Measurements from ENCODE around the gene FRK. TPM values are rescaled to one million over a fixed set of nuclear protein-coding genes. Genes with fewer than 3 reads are reported as not detected.
A peak's percentile ranks its signal among the peaks of the same experiment; 100 is the strongest.

The FRK gene
- total RNA-seq (not detected), polyA plus RNA-seq (not detected)

GRCh38 chr6:116060572-116061283 lies at the start of gene FRK:
FRK (minus strand) TSS chr6:116060891; CDS start chr6:116060311, 580 bp downstream.
- Histone ChIP-seq H3K4me3 (ENCODE audit: low read depth, low read length) (no peak within 1 kb of the TSS), H3K9me3 (ENCODE audit: control insufficient read depth in 2 of 2, low read length in 2 of 2) (no peaks in the 10 kb centered on the region), H3K27me3 (ENCODE audit: control insufficient read depth, insufficient read depth, low read length) (peaks cover 2% of the 10 kb centered on the region), H3K4me1 (ENCODE audit: control insufficient read depth, insufficient read depth, low read length, poor library complexity, severe bottlenecking) (no peaks in the 10 kb centered on the region), H3K27ac (ENCODE audit: insufficient read depth, low read length, poor library complexity, severe bottlenecking) (no peak within 1 kb of the TSS), H3K36me3 (ENCODE audit: control insufficient read depth, insufficient read depth, low read length) (no peaks in the 10 kb centered on the region)
- peaks cover 12% of the 10 kb centered on the region for H3K27me3 Mint-ChIP-seq
- ATAC-seq (ENCODE audit: low read depth in 2 of 2) (no peak), DNase-seq (no peak)
- H3K36me3 Mint-ChIP-seq = no peaks in the 10 kb centered on the region
- H3K27ac Mint-ChIP-seq = no peak within 1 kb of the TSS
- no peaks in the 10 kb centered on the region for H3K4me1 Mint-ChIP-seq
- peaks cover 0 to 3% (median 0%) of the 10 kb centered on the region in 7 donors for H3K9me3 Mint-ChIP-seq
- H3K4me3 Mint-ChIP-seq = no peak within 1 kb of the TSS

GRCh38 chr6:116108836-116109235 lies 48.1 kb upstream of the FRK start:
- no peaks in the 10 kb centered on the region for H3K9me3 ChIP-seq (ENCODE audit: control insufficient read depth in 2 of 2, low read length in 2 of 2)
- Mint-ChIP-seq H3K9me3 (no peaks in the 10 kb centered on the region), H3K27me3 (no peaks in the 10 kb centered on the region), H3K4me1 (peaks cover 24 to 36% (median 33%) of the 10 kb centered on the region in 4 donors), H3K4me3 (no peak overlapping the region), H3K36me3 (peaks cover 49% of the 10 kb centered on the region), H3K27ac (no peak overlapping the region)
- no peak overlapping the region for H3K4me3 ChIP-seq (ENCODE audit: low read depth, low read length)
- no peak for DNase-seq
- no peak overlapping the region for H3K27ac ChIP-seq (ENCODE audit: insufficient read depth, low read length, poor library complexity, severe bottlenecking)
- no peaks in the 10 kb centered on the region for H3K27me3 ChIP-seq (ENCODE audit: control insufficient read depth, insufficient read depth, low read length)
- no peak for ATAC-seq (ENCODE audit: low read depth in 2 of 2)
- peaks cover 59% of the 10 kb centered on the region for H3K36me3 ChIP-seq (ENCODE audit: control insufficient read depth, insufficient read depth, low read length)
- H3K4me1 ChIP-seq (ENCODE audit: control insufficient read depth, insufficient read depth, low read length, poor library complexity, severe bottlenecking) = peaks cover 8% of the 10 kb centered on the region

GRCh38 chr6:116106146-116106545 lies 45.5 kb upstream of the FRK start:
- Mint-ChIP-seq H3K27ac (peak overlapping the region in 1 of 3 donors; percentile 67), H3K36me3 (peaks cover 26% of the 10 kb centered on the region), H3K4me1 (peaks cover 22 to 56% (median 53%) of the 10 kb centered on the region in 4 donors), H3K27me3 (no peaks in the 10 kb centered on the region), H3K4me3 (peak overlapping the region in 2 of 4 donors; percentile 21 to 58), H3K9me3 (no peaks in the 10 kb centered on the region)
- Histone ChIP-seq H3K27ac (ENCODE audit: insufficient read depth, low read length, poor library complexity, severe bottlenecking) (no peak overlapping the region), H3K9me3 (ENCODE audit: control insufficient read depth in 2 of 2, low read length in 2 of 2) (no peaks in the 10 kb centered on the region), H3K4me1 (ENCODE audit: control insufficient read depth, insufficient read depth, low read length, poor library complexity, severe bottlenecking) (peaks cover 31% of the 10 kb centered on the region), H3K4me3 (ENCODE audit: low read depth, low read length) (no peak overlapping the region), H3K27me3 (ENCODE audit: control insufficient read depth, insufficient read depth, low read length) (no peaks in the 10 kb centered on the region), H3K36me3 (ENCODE audit: control insufficient read depth, insufficient read depth, low read length) (peaks cover 34% of the 10 kb centered on the region)
- DNase-seq = no peak
- ATAC-seq (ENCODE audit: low read depth in 2 of 2) = no peak

- H3K27ac Mint-ChIP-seq = peak overlapping the region; percentile 34 to 67 (median 63)
- no peaks in the 10 kb centered on the region for H3K27me3 Mint-ChIP-seq
- DNase-seq (no peak), ATAC-seq (ENCODE audit: low read depth in 2 of 2) (no peak)
- no peaks in the 10 kb centered on the region for H3K9me3 ChIP-seq (ENCODE audit: control insufficient read depth in 2 of 2, low read length in 2 of 2)
- no peaks in the 10 kb centered on the region for H3K27me3 ChIP-seq (ENCODE audit: control insufficient read depth, insufficient read depth, low read length)
- no peak overlapping the region for H3K4me3 ChIP-seq (ENCODE audit: low read depth, low read length)
- H3K36me3 Mint-ChIP-seq = peaks cover 19% of the 10 kb centered on the region
- no peaks in the 10 kb centered on the region for H3K9me3 Mint-ChIP-seq
- H3K4me1 ChIP-seq (ENCODE audit: control insufficient read depth, insufficient read depth, low read length, poor library complexity, severe bottlenecking) = peaks cover 34% of the 10 kb centered on the region
- peaks cover 24 to 61% (median 53%) of the 10 kb centered on the region in 4 donors for H3K4me1 Mint-ChIP-seq
- no peak overlapping the region for H3K27ac ChIP-seq (ENCODE audit: insufficient read depth, low read length, poor library complexity, severe bottlenecking)
- peaks cover 25% of the 10 kb centered on the region for H3K36me3 ChIP-seq (ENCODE audit: control insufficient read depth, insufficient read depth, low read length)
- peak overlapping the region in 3 of 4 donors; percentile 23 to 66 (median 58) for H3K4me3 Mint-ChIP-seq
These were observed 44.6 kb upstream of the FRK start for GRCh38 chr6:116105247-116105646.

GRCh38 chr6:116104636-116105035 lies 43.9 kb upstream of the FRK start:
- H3K27ac Mint-ChIP-seq = peak overlapping the region in 1 of 3 donors; percentile 67
- Histone ChIP-seq H3K27ac (ENCODE audit: insufficient read depth, low read length, poor library complexity, severe bottlenecking) (no peak overlapping the region), H3K4me1 (ENCODE audit: control insufficient read depth, insufficient read depth, low read length, poor library complexity, severe bottlenecking) (peaks cover 38% of the 10 kb centered on the region), H3K4me3 (ENCODE audit: low read depth, low read length) (no peak overlapping the region), H3K36me3 (ENCODE audit: control insufficient read depth, insufficient read depth, low read length) (peaks cover 19% of the 10 kb centered on the region), H3K27me3 (ENCODE audit: control insufficient read depth, insufficient read depth, low read length) (no peaks in the 10 kb centered on the region), H3K9me3 (ENCODE audit: control insufficient read depth in 2 of 2, low read length in 2 of 2) (no peaks in the 10 kb centered on the region)
- peaks cover 30 to 67% (median 57%) of the 10 kb centered on the region in 4 donors for H3K4me1 Mint-ChIP-seq
- ATAC-seq (ENCODE audit: low read depth in 2 of 2) = no peak
- H3K27me3 Mint-ChIP-seq = no peaks in the 10 kb centered on the region
- H3K9me3 Mint-ChIP-seq = no peaks in the 10 kb centered on the region
- H3K4me3 Mint-ChIP-seq = peak overlapping the region in 3 of 4 donors; percentile 24 to 81 (median 66)
- H3K36me3 Mint-ChIP-seq = peaks cover 15% of the 10 kb centered on the region
- DNase-seq = no peak

GRCh38 chr6:116102873-116103272 lies 42.2 kb upstream of the FRK start:
- Mint-ChIP-seq H3K4me3 (peak overlapping the region; percentile 55 to 96 (median 90)), H3K36me3 (peaks cover 5% of the 10 kb centered on the region), H3K9me3 (no peaks in the 10 kb centered on the region), H3K4me1 (peaks cover 28 to 72% (median 54%) of the 10 kb centered on the region in 4 donors), H3K27me3 (no peaks in the 10 kb centered on the region), H3K27ac (peak overlapping the region in 1 of 3 donors; percentile 12)
- Histone ChIP-seq H3K9me3 (ENCODE audit: control insufficient read depth in 2 of 2, low read length in 2 of 2) (no peaks in the 10 kb centered on the region), H3K36me3 (ENCODE audit: control insufficient read depth, insufficient read depth, low read length) (peaks cover 6% of the 10 kb centered on the region), H3K4me3 (ENCODE audit: low read depth, low read length) (no peak overlapping the region), H3K4me1 (ENCODE audit: control insufficient read depth, insufficient read depth, low read length, poor library complexity, severe bottlenecking) (peaks cover 38% of the 10 kb centered on the region), H3K27ac (ENCODE audit: insufficient read depth, low read length, poor library complexity, severe bottlenecking) (no peak overlapping the region), H3K27me3 (ENCODE audit: control insufficient read depth, insufficient read depth, low read length) (no peaks in the 10 kb centered on the region)
- DNase-seq (no peak), ATAC-seq (ENCODE audit: low read depth in 2 of 2) (no peak)

GRCh38 chr6:116101790-116102189 lies 41.1 kb upstream of the FRK start:
- Mint-ChIP-seq H3K27me3 (no peaks in the 10 kb centered on the region), H3K4me3 (peak overlapping the region; percentile 88 to 98 (median 96)), H3K4me1 (peaks cover 28 to 67% (median 54%) of the 10 kb centered on the region in 4 donors), H3K36me3 (peaks cover 5% of the 10 kb centered on the region), H3K9me3 (no peaks in the 10 kb centered on the region), H3K27ac (peak overlapping the region; percentile 76 to 93 (median 89))
- H3K9me3 ChIP-seq (ENCODE audit: control insufficient read depth in 2 of 2, low read length in 2 of 2) = no peaks in the 10 kb centered on the region
- H3K36me3 ChIP-seq (ENCODE audit: control insufficient read depth, insufficient read depth, low read length) = peaks cover 4% of the 10 kb centered on the region
- peak overlapping the region; percentile 90 for H3K4me3 ChIP-seq (ENCODE audit: low read depth, low read length)
- peaks cover 38% of the 10 kb centered on the region for H3K4me1 ChIP-seq (ENCODE audit: control insufficient read depth, insufficient read depth, low read length, poor library complexity, severe bottlenecking)
- H3K27ac ChIP-seq (ENCODE audit: insufficient read depth, low read length, poor library complexity, severe bottlenecking) = no peak overlapping the region
- H3K27me3 ChIP-seq (ENCODE audit: control insufficient read depth, insufficient read depth, low read length) = no peaks in the 10 kb centered on the region
- no peak for DNase-seq
- no peak for ATAC-seq (ENCODE audit: low read depth in 2 of 2)

Measured in CD4-positive, CD25-positive, alpha-beta regulatory T cell (primary cell).